Small intestine (tissue), 16 donors: ENCODE results near the gene OSBPL5. TPM values are rescaled to one million over a fixed set of nuclear protein-coding genes. Genes with fewer than 3 reads are reported as not detected.
A peak's percentile ranks its signal among the peaks of the same experiment; 100 is the strongest.

ENCODE experiments used
- DNase-seq, 2 donors: peaks; one replicate each; pipeline versions ENCODE4 v3.0.0 to v3.0.0-alpha.2; 2013
- FAIRE-seq: peaks from 2 replicates; lab custom pipeline; 2012; peaks lifted over from hg19 to GRCh38; lab: Jason Lieb, UNC
- H3K27ac ChIP-seq, 3 donors: one replicate each; pipeline ENCODE4 v1.5.1; 2013; ENCODE audit warnings: low read length in 2 of 3, mild to moderate bottlenecking in 2 of 3, control low read depth in 1 of 3, inconsistent platforms in 1 of 3, low read depth in 1 of 3, moderate library complexity in 1 of 3
- H3K27me3 ChIP-seq, 3 donors: one replicate each; pipeline ENCODE4 v1.6.1; 2013; ENCODE audit warnings: low read length in 3 of 3, inconsistent platforms in 1 of 3; ENCODE audit not compliant: control insufficient read depth in 3 of 3, insufficient read depth in 3 of 3
- H3K36me3 ChIP-seq, 3 donors: one replicate each; pipeline ENCODE4 v1.6.1; 2013; ENCODE audit warnings: low read length in 3 of 3, inconsistent platforms in 1 of 3, low read depth in 1 of 3, mild to moderate bottlenecking in 1 of 3, moderate library complexity in 1 of 3; ENCODE audit not compliant: control insufficient read depth in 3 of 3, insufficient read depth in 2 of 3
- H3K4me1 ChIP-seq, 3 donors: one replicate each; pipeline ENCODE4 v1.6.1; 2013; ENCODE audit warnings: low read length in 2 of 3, inconsistent platforms in 1 of 3, low read depth in 1 of 3, mild to moderate bottlenecking in 1 of 3, moderate library complexity in 1 of 3; ENCODE audit not compliant: control insufficient read depth in 3 of 3, insufficient read depth in 2 of 3
- H3K4me3 ChIP-seq, 3 donors: one replicate each; pipeline ENCODE4 v1.5.1; 2013; ENCODE audit warnings: low read length in 3 of 3, control low read depth in 1 of 3, inconsistent platforms in 1 of 3, low read depth in 1 of 3, mild to moderate bottlenecking in 1 of 3, moderate library complexity in 1 of 3
- H3K9me3 ChIP-seq, 2 donors: one replicate each; pipeline ENCODE4 v1.6.1; 2013; ENCODE audit warnings: low read depth in 1 of 2, low read length in 1 of 2; ENCODE audit not compliant: control insufficient read depth in 2 of 2, insufficient read depth in 1 of 2
- WGBS, 3 donors: extraction: QIAGEN DNeasy Blood & Tissue Kit; methylation state at CpG; one replicate each; pipeline ENCODE4 v1.1.7; 2013; 5-methylcytosine and 5-hydroxymethylcytosine counted together
- long read RNA-seq, 10 donors: transcript quantifications; one replicate each; lab custom pipeline, GENCODE V29; 2026
- polyA plus RNA-seq, 4 donors: library from polyadenylated mRNA; stranded (reverse) in 3 of 4; unstranded in 1 of 4; fragments of 200-250 nt in 3 of 4; fragments of 120-200 nt in 1 of 4; gene quantifications; one replicate each; pipeline versions ENCODE4 v1.2.1 to v1.2.3, GENCODE V29; 2013
- donor health status: healthy with polysubstance abuse.
- donor health status: control.
- donor health status: control.
- donor health status: Bipolar disorder and iron deficiency.
- donor health status: healthy.

Gene OSBPL5, protein sequence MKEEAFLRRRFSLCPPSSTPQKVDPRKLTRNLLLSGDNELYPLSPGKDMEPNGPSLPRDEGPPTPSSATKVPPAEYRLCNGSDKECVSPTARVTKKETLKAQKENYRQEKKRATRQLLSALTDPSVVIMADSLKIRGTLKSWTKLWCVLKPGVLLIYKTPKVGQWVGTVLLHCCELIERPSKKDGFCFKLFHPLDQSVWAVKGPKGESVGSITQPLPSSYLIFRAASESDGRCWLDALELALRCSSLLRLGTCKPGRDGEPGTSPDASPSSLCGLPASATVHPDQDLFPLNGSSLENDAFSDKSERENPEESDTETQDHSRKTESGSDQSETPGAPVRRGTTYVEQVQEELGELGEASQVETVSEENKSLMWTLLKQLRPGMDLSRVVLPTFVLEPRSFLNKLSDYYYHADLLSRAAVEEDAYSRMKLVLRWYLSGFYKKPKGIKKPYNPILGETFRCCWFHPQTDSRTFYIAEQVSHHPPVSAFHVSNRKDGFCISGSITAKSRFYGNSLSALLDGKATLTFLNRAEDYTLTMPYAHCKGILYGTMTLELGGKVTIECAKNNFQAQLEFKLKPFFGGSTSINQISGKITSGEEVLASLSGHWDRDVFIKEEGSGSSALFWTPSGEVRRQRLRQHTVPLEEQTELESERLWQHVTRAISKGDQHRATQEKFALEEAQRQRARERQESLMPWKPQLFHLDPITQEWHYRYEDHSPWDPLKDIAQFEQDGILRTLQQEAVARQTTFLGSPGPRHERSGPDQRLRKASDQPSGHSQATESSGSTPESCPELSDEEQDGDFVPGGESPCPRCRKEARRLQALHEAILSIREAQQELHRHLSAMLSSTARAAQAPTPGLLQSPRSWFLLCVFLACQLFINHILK
- polyA plus RNA-seq = 10 to 100 TPM in 2 of 4 donors, 1 to 10 TPM in 2; 1.6 to 16.3 (median 7.9) TPM
- long read RNA-seq, donor 1, partial matches to known transcripts = 0 of 2 reads
- long read RNA-seq, donor 1, other reads (novel, unspliced or antisense) = 0 of 2 reads
- long read RNA-seq, donor 2, partial matches to known transcripts = 0 of 1 reads
- long read RNA-seq, donor 2, other reads (novel, unspliced or antisense) = 0 of 1 reads
- long read RNA-seq, donor 3 = 0 reads
- long read RNA-seq, donor 4 = 0 reads
- long read RNA-seq, donor 5, partial matches to known transcripts = 0 of 1 reads
- long read RNA-seq, donor 5, other reads (novel, unspliced or antisense) = 0 of 1 reads
- long read RNA-seq, donor 6, partial matches to known transcripts = 0 of 1 reads
- long read RNA-seq, donor 6, other reads (novel, unspliced or antisense) = 0 of 1 reads
- long read RNA-seq, donor 7 = 0 reads
- long read RNA-seq, donor 8 = 0 reads
- long read RNA-seq, donor 9 = 0 reads
- long read RNA-seq, donor 10 = 0 reads

GRCh38 chr11:3165152-3165705 is at the start of gene OSBPL5:
OSBPL5 (minus strand) TSS chr11:3165310; CDS start chr11:3129148, 36,162 bp downstream.
- Histone ChIP-seq H3K4me3 (peak within 1 kb of the TSS; percentile 54 to 70 (median 63)), H3K27ac (peak within 1 kb of the TSS in 1 of 3 donors; percentile 27)

GRCh38 chr11:3214420-3214699 is 49.2 kb upstream of the OSBPL5 start:
- DNase-seq = no peak
- H3K27me3 ChIP-seq = peaks cover 0 to 16% (median 3%) of the 10 kb centered on the region in 3 donors

More at GRCh38 chr11:3165152-3165705, at the start of gene OSBPL5:
- no peak for FAIRE-seq
- peak; percentile 51 to 85 for DNase-seq
- H3K4me1 ChIP-seq = peaks cover 0 to 38% (median 3%) of the 10 kb centered on the region in 3 donors
- H3K9me3 ChIP-seq = no peaks in the 10 kb centered on the region
- H3K36me3 ChIP-seq = peaks cover 0 to 6% (median 0%) of the 10 kb centered on the region in 3 donors
- 1 to 4% (median 1%) methylated on average over 18 to 63 of the region's 63 CpGs for WGBS, 3 donors
- peaks cover 0 to 23% (median 6%) of the 10 kb centered on the region in 3 donors for H3K27me3 ChIP-seq

DNA sequence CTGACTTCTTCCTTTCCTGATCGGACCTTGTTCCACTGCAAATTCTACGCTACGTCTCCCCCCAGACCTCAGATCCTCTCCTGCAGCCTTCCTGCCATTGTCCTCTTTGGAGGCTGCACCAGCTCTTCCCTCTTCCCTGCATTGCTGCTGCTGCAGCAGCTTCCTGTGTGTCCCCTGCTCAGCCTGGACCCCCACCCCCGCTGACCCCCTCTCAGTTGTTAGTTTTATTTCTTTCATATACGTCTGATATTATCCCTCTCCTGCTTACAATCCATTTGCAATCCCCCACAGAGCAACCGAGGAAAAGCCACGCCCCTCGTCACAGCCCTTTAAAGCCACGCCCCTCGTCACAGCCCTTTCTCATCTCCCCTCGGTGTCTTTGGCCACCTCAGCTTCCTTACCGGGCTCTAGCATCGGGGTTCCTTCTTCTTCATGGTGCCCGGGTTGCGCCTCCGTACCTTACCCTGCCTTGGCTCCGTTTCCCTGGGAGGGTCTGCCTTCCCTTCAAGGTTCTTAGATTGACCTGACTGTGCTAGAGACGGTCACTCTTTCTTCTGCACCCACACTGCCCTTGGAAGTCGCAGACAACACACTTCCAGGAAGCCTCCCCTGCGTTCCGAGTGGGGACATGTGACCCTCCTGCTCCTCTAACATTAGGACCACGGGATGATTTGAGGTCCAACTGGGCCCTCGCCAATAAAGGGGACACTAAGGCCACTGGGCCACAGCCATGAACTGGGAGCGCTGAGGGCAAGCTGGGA is 48.7 kb upstream of the OSBPL5 start:
- Histone ChIP-seq H3K4me1 (no peaks in the 10 kb centered on the region), H3K27me3 (peaks cover 0 to 12% (median 3%) of the 10 kb centered on the region in 3 donors), H3K36me3 (no peaks in the 10 kb centered on the region), H3K9me3 (peaks cover 0 to 8% of the 10 kb centered on the region in 2 donors), H3K4me3 (no peak overlapping the region), H3K27ac (no peak overlapping the region)
- DNase-seq (no peak), FAIRE-seq (no peak)
- WGBS, 3 donors = 58 to 63% (median 61%) methylated on average over 24 of the region's 24 CpGs

More at GRCh38 chr11:3214420-3214699, 49.2 kb upstream of the OSBPL5 start:
- Histone ChIP-seq H3K4me3 (no peak overlapping the region), H3K27ac (no peak overlapping the region), H3K9me3 (peaks cover 0 to 8% of the 10 kb centered on the region in 2 donors), H3K36me3 (no peaks in the 10 kb centered on the region), H3K4me1 (no peaks in the 10 kb centered on the region)
- no peak for FAIRE-seq
- WGBS, 3 donors = 74 to 80% (median 79%) methylated on average over 4 of the region's 4 CpGs

- 82 to 88% (median 86%) methylated on average over 6 of the region's 6 CpGs for WGBS, 3 donors
- peaks cover 0 to 8% of the 10 kb centered on the region in 2 donors for H3K9me3 ChIP-seq
- no peak for FAIRE-seq
- no peaks in the 10 kb centered on the region for H3K36me3 ChIP-seq
- no peak overlapping the region for H3K4me3 ChIP-seq
- no peak overlapping the region for H3K27ac ChIP-seq
- peaks cover 0 to 26% (median 4%) of the 10 kb centered on the region in 3 donors for H3K27me3 ChIP-seq
- H3K4me1 ChIP-seq = peaks cover 0 to 4% (median 0%) of the 10 kb centered on the region in 3 donors
- DNase-seq = no peak
Observed at GRCh38 chr11:3208272-3208671, 43.2 kb upstream of the OSBPL5 start.

DNA sequence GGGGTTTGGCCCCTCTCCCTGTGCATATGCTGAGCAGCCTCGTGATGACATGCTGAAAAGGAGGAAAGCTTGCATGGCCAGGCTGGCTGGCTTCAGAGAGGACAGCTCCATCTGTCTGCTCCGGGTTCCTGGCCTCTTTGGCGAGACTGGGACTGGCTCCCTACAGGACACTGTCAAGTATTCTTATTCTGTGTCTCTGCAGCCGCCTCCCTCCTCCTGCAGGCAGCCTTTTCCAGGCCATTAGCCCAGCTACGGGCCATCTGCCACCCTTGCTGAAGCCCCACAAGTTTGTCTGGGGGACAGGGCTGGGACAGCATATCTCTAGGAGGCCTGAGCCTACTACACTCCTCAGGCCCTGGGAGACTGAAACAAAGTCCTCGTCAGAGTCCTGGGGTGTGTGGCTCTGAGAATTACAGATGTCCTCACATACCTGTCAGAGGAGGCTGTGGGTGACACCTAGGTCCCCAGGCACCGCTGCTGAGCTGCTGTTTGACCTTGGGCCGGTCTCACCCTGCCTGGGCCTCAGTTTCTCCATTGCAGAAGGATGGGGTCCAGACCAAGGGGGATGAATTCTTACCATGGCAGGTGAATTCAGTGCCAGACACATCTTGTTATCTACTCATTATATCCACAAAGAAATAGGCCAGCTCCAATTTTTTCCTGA is 42.5 kb upstream of the OSBPL5 start:
- Histone ChIP-seq H3K4me1 (peaks cover 0 to 4% (median 0%) of the 10 kb centered on the region in 3 donors), H3K4me3 (no peak overlapping the region), H3K36me3 (no peaks in the 10 kb centered on the region), H3K27me3 (peaks cover 0 to 32% (median 10%) of the 10 kb centered on the region in 3 donors), H3K9me3 (peaks cover 0 to 8% of the 10 kb centered on the region in 2 donors), H3K27ac (no peak overlapping the region)
- FAIRE-seq = no peak
- WGBS, 3 donors = 70 to 74% (median 73%) methylated on average over 7 to 8 of the region's 8 CpGs
- no peak for DNase-seq

DNA sequence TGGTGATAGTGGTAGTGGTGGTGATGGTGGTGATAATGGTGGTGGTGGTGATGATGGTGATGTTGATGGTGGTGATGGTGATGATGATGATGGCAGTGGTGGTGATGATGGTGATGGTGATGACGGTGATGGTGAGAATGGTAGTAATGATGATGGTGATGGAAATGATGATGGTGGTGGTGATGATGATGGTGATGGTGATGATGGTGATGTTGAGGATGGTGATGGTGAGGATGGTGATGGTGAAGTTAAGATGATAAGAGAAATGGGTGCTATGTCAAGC is 41.8 kb upstream of the OSBPL5 start:
- FAIRE-seq (no peak), DNase-seq (no peak)
- no peak overlapping the region for H3K4me3 ChIP-seq
- H3K4me1 ChIP-seq = peaks cover 0 to 4% (median 0%) of the 10 kb centered on the region in 3 donors
- peaks cover 0 to 8% of the 10 kb centered on the region in 2 donors for H3K9me3 ChIP-seq
- WGBS, 3 donors = 97 to 100% (median 100%) methylated on average over 1 of the region's 1 CpG
- H3K27me3 ChIP-seq = peaks cover 0 to 40% (median 17%) of the 10 kb centered on the region in 3 donors
- no peak overlapping the region for H3K27ac ChIP-seq
- no peaks in the 10 kb centered on the region for H3K36me3 ChIP-seq
